A673 (cell line): Measurements from ENCODE around the gene MPDZ. TPM values are rescaled to one million over a fixed set of nuclear protein-coding genes. Genes with fewer than 3 reads are reported as not detected.

Experiments
- BruUV-seq: library from RNA; stranded (reverse); fragments of 400-500 nt; replicated peaks from 2 replicates; lab custom pipeline; 2021; lab: Mats Ljungman, UMichigan
- CTCF ChIA-PET: fragments of 300-600 bp; sonication (Branson Sonifier 250); formaldehyde crosslinking; loops from one replicate; lab custom pipeline; 2022; ENCODE audit warnings: antibody characterized with exemption; lab: Charles Lee
- POLR2A ChIA-PET: fragments of 300-600 bp; sonication (Branson Sonifier 250); formaldehyde crosslinking; loops from one replicate; lab custom pipeline; 2022; ENCODE audit warnings: antibody characterized with exemption; ENCODE audit not compliant: low non-redundant PET; lab: Charles Lee
- DNase-seq: peaks from one replicate; pipeline ENCODE4 v3.0.0-alpha.2; 2015; ENCODE audit warnings: low spot score
- H3K27ac ChIP-seq: fragments of 200-600 bp; sonication (generic); 2 replicates; pipeline ENCODE4 v1.5.1; 2016; ENCODE audit warnings: mixed run types, low read depth, mild to moderate bottlenecking, mixed read lengths, antibody characterized with exemption, low read length; ENCODE audit not compliant: poor library complexity, severe bottlenecking
- H3K27me3 ChIP-seq: fragments of 200-600 bp; sonication (generic); replicated peaks from 2 replicates; pipeline ENCODE4 v1.6.1; 2017; ENCODE audit warnings: mixed run types, low read depth, mild to moderate bottlenecking, mixed read lengths, antibody characterized with exemption, low read length; ENCODE audit not compliant: insufficient read depth, poor library complexity
- H3K36me3 ChIP-seq: fragments of 200-600 bp; sonication (generic); 2 replicates; pipeline ENCODE4 v1.6.1; 2016; ENCODE audit warnings: mixed run types, mild to moderate bottlenecking, mixed read lengths, antibody characterized with exemption, low read length; ENCODE audit not compliant: insufficient read depth, poor library complexity, severe bottlenecking
- H3K4me1 ChIP-seq: fragments of 200-600 bp; sonication (generic); 2 replicates; pipeline ENCODE4 v1.6.1; 2017; ENCODE audit warnings: mixed run types, mild to moderate bottlenecking, mixed read lengths, antibody characterized with exemption, low read length; ENCODE audit not compliant: insufficient read depth, poor library complexity, severe bottlenecking
- H3K4me3 ChIP-seq: fragments of 200-600 bp; sonication (generic); 2 replicates; pipeline ENCODE4 v1.5.1; 2016; ENCODE audit warnings: low read depth, mixed run types, mild to moderate bottlenecking, mixed read lengths, low read length; ENCODE audit not compliant: poor library complexity, severe bottlenecking
- H3K9me3 ChIP-seq: fragments of 200-600 bp; sonication (generic); 2 replicates; pipeline ENCODE4 v1.6.1; 2016; ENCODE audit warnings: mixed run types, low read depth, mild to moderate bottlenecking, mixed read lengths, antibody characterized with exemption, low read length; ENCODE audit not compliant: poor library complexity, severe bottlenecking
- EZH2 ChIP-seq: fragments of 200-600 bp; sonication (generic); IDR thresholded peaks from 2 replicates; pipeline ENCODE4 v1.6.1; 2017; ENCODE audit warnings: borderline replicate concordance, low read depth, mild to moderate bottlenecking, mixed read lengths, antibody characterized with exemption, low read length; ENCODE audit not compliant: poor library complexity, severe bottlenecking
- intact Hi-C: fragments of 100-400 bp; cut with micrococcal nuclease; formaldehyde crosslinking; loops from one replicate; pipeline ENCODE4 v1.10.0; 2022; ENCODE audit not compliant: unreplicated experiment
- total RNA-seq: library from RNA; stranded (reverse); gene quantifications from 2 replicates; pipeline ENCODE4 v1.2.3, GENCODE V29; 2021
- TF ChIP-seq, protein P1 (sequence below): fragments of 300-800, 200-600 bp; sonication (generic); conservative IDR thresholded peaks from 2 replicates; pipeline ENCODE4 v1.5.1; 2017; ENCODE audit warnings: low read depth, mild to moderate bottlenecking, antibody characterized with exemption, low read length, moderate library complexity, mixed read lengths

Gene MPDZ
- total RNA-seq, 1 experiment from 2014 or later, result 35.1 TPM

- no peak for DNase-seq
- TF ChIP-seq EZH2, result no peak
- TF ChIP-seq, protein P1, sequence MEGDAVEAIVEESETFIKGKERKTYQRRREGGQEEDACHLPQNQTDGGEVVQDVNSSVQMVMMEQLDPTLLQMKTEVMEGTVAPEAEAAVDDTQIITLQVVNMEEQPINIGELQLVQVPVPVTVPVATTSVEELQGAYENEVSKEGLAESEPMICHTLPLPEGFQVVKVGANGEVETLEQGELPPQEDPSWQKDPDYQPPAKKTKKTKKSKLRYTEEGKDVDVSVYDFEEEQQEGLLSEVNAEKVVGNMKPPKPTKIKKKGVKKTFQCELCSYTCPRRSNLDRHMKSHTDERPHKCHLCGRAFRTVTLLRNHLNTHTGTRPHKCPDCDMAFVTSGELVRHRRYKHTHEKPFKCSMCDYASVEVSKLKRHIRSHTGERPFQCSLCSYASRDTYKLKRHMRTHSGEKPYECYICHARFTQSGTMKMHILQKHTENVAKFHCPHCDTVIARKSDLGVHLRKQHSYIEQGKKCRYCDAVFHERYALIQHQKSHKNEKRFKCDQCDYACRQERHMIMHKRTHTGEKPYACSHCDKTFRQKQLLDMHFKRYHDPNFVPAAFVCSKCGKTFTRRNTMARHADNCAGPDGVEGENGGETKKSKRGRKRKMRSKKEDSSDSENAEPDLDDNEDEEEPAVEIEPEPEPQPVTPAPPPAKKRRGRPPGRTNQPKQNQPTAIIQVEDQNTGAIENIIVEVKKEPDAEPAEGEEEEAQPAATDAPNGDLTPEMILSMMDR, result no peak
- no TSS peak for BruUV-seq
- no peak overlapping the region for H3K27ac ChIP-seq
- CTCF ChIA-PET, result no interaction called here
- H3K9me3 ChIP-seq, result no peaks in the 10 kb centered on the region
- intact Hi-C loops, result no loop called here
- H3K4me1 ChIP-seq, result peaks cover 4% of the 10 kb centered on the region
- no peak overlapping the region for H3K4me3 ChIP-seq
- POLR2A ChIA-PET, result no interaction called here
- H3K36me3 ChIP-seq, result no peaks in the 10 kb centered on the region
- H3K27me3 ChIP-seq, result no peaks in the 10 kb centered on the region
These were observed 38.2 kb downstream of the MPDZ start for GRCh38 chr9:13241283-13241682.

DNA sequence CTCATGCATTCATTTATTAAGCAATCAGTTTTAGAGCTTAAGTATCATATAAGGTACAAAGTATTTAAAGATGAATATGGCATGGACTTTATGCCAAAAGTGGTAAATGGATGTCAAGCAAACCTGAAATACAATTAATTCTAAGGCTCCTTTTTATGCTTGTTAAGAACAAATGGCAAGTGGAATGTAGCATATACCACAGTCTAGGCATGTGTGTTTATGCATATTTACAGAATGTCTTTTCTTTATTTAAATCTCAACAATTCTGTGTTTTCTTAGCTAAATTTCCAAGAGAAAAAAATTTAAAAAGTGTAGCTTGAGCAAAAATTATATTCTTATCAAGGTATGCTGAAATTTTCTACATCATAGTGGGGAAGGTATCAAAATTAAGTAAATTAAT lies 39.8 kb downstream of the MPDZ start:
- H3K27me3 ChIP-seq, result no peaks in the 10 kb centered on the region
- ChIA-PET CTCF (no interaction called here), POLR2A (no interaction called here)
- intact Hi-C loops, result no loop called here
- TF ChIP-seq, protein P1, result no peak
- no peak for TF ChIP-seq EZH2
- H3K9me3 ChIP-seq, result no peaks in the 10 kb centered on the region
- no peak for DNase-seq
- H3K27ac ChIP-seq, result no peak overlapping the region
- no TSS peak for BruUV-seq
- no peak overlapping the region for H3K4me3 ChIP-seq
- no peaks in the 10 kb centered on the region for H3K36me3 ChIP-seq
- peaks cover 3% of the 10 kb centered on the region for H3K4me1 ChIP-seq

- ChIA-PET CTCF (no interaction called here), POLR2A (no interaction called here)
- DNase-seq, result no peak
- no TSS peak for BruUV-seq
- no peak for TF ChIP-seq EZH2
- TF ChIP-seq, protein P1, result no peak
- Histone ChIP-seq H3K27ac (no peak overlapping the region), H3K4me3 (no peak overlapping the region), H3K9me3 (no peaks in the 10 kb centered on the region), H3K36me3 (no peaks in the 10 kb centered on the region), H3K27me3 (no peaks in the 10 kb centered on the region), H3K4me1 (no peaks in the 10 kb centered on the region)
- intact Hi-C loops, result no loop called here
These were observed 40.3 kb downstream of the MPDZ start for GRCh38 chr9:13239208-13239607.
